Measurements from ENCODE around the gene TMEM45B. TPM values are rescaled to one million over a fixed set of nuclear protein-coding genes. Genes with fewer than 3 reads are reported as not detected.

TMEM45B gene
- total and polyA plus RNA-seq, 2 of the 13 experiments (the other 11 are each of a cell fraction or from before 2014, with no cell fraction given), result 29.1 to 181 TPM

DNA sequence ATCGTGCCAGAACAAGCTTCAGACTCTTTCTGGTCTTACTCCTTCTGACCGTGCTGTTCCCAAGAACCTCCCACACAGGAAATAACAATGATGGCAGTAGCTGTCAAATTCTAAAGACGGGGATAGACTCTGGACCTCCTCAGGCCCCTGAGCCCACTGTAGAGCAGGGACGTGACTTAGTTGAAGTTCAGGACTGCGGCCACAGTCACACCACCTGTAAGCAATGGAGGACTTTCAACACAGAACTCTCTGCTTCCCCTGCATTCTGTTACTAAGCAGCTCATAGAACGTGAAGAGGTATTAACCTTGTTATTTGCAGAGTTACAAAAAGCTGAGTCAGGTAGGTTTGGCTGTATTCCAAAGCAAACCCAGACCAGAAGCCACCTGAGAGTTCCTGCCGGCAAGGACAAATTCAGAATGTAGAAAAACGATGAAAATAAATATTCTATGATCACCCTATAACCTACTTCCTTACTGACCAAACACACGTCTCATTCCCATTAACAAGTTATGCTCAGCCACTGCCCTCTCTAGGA is 12.7 kb downstream of the TMEM45B start (continued):
- TF ChIP-seq, protein P1, sequence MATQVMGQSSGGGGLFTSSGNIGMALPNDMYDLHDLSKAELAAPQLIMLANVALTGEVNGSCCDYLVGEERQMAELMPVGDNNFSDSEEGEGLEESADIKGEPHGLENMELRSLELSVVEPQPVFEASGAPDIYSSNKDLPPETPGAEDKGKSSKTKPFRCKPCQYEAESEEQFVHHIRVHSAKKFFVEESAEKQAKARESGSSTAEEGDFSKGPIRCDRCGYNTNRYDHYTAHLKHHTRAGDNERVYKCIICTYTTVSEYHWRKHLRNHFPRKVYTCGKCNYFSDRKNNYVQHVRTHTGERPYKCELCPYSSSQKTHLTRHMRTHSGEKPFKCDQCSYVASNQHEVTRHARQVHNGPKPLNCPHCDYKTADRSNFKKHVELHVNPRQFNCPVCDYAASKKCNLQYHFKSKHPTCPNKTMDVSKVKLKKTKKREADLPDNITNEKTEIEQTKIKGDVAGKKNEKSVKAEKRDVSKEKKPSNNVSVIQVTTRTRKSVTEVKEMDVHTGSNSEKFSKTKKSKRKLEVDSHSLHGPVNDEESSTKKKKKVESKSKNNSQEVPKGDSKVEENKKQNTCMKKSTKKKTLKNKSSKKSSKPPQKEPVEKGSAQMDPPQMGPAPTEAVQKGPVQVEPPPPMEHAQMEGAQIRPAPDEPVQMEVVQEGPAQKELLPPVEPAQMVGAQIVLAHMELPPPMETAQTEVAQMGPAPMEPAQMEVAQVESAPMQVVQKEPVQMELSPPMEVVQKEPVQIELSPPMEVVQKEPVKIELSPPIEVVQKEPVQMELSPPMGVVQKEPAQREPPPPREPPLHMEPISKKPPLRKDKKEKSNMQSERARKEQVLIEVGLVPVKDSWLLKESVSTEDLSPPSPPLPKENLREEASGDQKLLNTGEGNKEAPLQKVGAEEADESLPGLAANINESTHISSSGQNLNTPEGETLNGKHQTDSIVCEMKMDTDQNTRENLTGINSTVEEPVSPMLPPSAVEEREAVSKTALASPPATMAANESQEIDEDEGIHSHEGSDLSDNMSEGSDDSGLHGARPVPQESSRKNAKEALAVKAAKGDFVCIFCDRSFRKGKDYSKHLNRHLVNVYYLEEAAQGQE (IDR thresholded peaks at IDR 0.05; ENCODE audit: borderline replicate concordance in 1 of 2, low read depth in 1 of 2, low read length in 2 of 2), result peak in 1 of 2 experiments; percentile 32; a peak in 1 of 4 replicates
- TF ChIP-seq, protein P2, sequence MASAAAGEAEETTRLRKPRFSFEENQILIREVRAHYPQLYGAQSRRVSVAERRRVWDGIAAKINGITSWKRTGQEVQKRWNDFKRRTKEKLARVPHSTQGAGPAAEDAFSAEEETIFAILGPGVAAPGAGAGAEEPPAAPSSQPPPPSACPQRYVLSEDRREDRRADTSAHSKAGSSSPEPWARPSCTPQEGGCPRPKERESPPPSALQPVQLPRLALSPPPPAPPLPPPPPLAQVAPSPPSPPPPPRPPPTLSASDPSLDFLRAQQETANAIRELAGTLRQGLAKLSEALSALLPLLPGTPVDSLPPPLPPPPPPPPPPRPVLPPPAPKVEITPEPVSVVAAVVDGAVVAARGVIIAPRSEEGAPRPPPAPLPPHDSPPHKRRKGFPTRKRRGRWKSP (CRISPR knock-in tag; IDR thresholded peaks at IDR 0.05), result no peak
- TF ChIP-seq ZNF101 (CRISPR knock-in tag; IDR thresholded peaks at IDR 0.05; ENCODE audit: borderline replicate concordance, low read depth), result no peak
- TF ChIP-seq HDAC6 (IDR thresholded peaks at IDR 0.05; ENCODE audit: low read depth, low read length), result no peak
- TF ChIP-seq LCORL (IDR thresholded peaks at IDR 0.05), result no peak
- TF ChIP-seq LCORL (CRISPR knock-in tag; IDR thresholded peaks at IDR 0.05), result 0 out of 2 replicates have a peak, but pooled peaks have one; percentile 40
- TF ChIP-seq, protein P3, sequence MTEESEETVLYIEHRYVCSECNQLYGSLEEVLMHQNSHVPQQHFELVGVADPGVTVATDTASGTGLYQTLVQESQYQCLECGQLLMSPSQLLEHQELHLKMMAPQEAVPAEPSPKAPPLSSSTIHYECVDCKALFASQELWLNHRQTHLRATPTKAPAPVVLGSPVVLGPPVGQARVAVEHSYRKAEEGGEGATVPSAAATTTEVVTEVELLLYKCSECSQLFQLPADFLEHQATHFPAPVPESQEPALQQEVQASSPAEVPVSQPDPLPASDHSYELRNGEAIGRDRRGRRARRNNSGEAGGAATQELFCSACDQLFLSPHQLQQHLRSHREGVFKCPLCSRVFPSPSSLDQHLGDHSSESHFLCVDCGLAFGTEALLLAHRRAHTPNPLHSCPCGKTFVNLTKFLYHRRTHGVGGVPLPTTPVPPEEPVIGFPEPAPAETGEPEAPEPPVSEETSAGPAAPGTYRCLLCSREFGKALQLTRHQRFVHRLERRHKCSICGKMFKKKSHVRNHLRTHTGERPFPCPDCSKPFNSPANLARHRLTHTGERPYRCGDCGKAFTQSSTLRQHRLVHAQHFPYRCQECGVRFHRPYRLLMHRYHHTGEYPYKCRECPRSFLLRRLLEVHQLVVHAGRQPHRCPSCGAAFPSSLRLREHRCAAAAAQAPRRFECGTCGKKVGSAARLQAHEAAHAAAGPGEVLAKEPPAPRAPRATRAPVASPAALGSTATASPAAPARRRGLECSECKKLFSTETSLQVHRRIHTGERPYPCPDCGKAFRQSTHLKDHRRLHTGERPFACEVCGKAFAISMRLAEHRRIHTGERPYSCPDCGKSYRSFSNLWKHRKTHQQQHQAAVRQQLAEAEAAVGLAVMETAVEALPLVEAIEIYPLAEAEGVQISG (CRISPR knock-in tag; IDR thresholded peaks at IDR 0.05), result 0 out of 2 replicates have a peak, but pooled peaks have one; percentile 17
- TF ChIP-seq IRF2 (CRISPR knock-in tag; IDR thresholded peaks at IDR 0.05), result peak; percentile 51; the same call in 1 of the 2 replicates
- TF ChIP-seq SOX5 (CRISPR knock-in tag; IDR thresholded peaks at IDR 0.05; ENCODE audit: borderline replicate concordance), result peak; percentile 88; the same call in 1 of the 2 replicates
- peak; percentile 96 for TF ChIP-seq TBX2 (CRISPR knock-in tag; IDR thresholded peaks at IDR 0.05; ENCODE audit: borderline replicate concordance)
- TF ChIP-seq POLR2G (IDR thresholded peaks at IDR 0.05; ENCODE audit: low read depth, low read length), result 0 out of 2 replicates have a peak, but pooled peaks have one; percentile 37
- no peak for TF ChIP-seq ZZZ3 (CRISPR knock-in tag; IDR thresholded peaks at IDR 0.05; ENCODE audit: borderline replicate concordance)
- no peak for TF ChIP-seq CBX5 (CRISPR knock-in tag; IDR thresholded peaks at IDR 0.05; ENCODE audit: borderline replicate concordance)
- TF ChIP-seq, protein P4, sequence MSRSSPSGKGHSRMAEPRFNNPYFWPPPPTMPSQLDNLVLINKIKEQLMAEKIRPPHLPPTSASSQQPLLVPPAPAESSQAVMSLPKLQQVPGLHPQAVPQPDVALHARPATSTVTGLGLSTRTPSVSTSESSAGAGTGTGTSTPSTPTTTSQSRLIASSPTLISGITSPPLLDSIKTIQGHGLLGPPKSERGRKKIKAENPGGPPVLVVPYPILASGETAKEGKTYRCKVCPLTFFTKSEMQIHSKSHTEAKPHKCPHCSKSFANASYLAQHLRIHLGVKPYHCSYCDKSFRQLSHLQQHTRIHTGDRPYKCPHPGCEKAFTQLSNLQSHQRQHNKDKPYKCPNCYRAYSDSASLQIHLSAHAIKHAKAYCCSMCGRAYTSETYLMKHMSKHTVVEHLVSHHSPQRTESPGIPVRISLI (CRISPR knock-in tag; IDR thresholded peaks at IDR 0.05; ENCODE audit: borderline replicate concordance), result peak; percentile 70; the same call in 1 of the 2 replicates
- TF ChIP-seq ZSCAN29 (CRISPR knock-in tag; conservative IDR thresholded peaks at IDR 0.05), result 0 out of 2 replicates have a peak, but pooled peaks have one; percentile 49
- peak; percentile 41; the same call in 1 of the 2 replicates for TF ChIP-seq SPEN (CRISPR knock-in tag; IDR thresholded peaks at IDR 0.05; ENCODE audit: low read depth)
- TF ChIP-seq, protein P5, sequence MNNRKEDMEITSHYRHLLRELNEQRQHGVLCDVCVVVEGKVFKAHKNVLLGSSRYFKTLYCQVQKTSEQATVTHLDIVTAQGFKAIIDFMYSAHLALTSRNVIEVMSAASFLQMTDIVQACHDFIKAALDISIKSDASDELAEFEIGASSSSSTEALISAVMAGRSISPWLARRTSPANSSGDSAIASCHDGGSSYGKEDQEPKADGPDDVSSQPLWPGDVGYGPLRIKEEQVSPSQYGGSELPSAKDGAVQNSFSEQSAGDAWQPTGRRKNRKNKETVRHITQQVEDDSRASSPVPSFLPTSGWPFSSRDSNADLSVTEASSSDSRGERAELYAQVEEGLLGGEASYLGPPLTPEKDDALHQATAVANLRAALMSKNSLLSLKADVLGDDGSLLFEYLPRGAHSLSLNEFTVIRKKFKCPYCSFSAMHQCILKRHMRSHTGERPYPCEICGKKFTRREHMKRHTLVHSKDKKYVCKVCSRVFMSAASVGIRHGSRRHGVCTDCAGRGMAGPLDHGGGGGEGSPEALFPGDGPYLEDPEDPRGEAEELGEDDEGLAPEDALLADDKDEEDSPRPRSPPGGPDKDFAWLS (CRISPR knock-in tag; IDR thresholded peaks at IDR 0.05; ENCODE audit: borderline replicate concordance), result no peak
- peak; percentile 84 for TF ChIP-seq FOXA3 (CRISPR knock-in tag; IDR thresholded peaks at IDR 0.05)
